ENCODE data around the gene TMEM178B.

TMEM178B gene

DNA sequence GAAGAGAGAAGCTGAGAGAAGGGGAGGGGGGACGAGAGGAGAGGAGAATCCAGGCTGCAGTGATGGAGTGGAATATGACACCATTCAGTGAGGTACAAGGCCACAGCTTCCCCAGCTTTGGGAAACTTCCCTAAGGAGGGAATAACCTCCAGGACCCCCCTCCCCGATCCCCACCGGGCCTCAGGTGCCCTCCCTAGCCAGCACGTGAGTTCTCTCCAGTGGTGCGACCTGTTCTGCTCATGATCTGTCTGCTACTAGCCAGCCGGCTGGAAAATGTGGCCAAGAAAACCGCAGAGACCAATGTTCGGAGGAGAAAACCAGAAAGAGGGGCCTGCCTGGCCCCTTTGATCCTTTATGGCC is 437.4 kb downstream of the TMEM178B start:
- TF ChIP-seq, protein P1, sequence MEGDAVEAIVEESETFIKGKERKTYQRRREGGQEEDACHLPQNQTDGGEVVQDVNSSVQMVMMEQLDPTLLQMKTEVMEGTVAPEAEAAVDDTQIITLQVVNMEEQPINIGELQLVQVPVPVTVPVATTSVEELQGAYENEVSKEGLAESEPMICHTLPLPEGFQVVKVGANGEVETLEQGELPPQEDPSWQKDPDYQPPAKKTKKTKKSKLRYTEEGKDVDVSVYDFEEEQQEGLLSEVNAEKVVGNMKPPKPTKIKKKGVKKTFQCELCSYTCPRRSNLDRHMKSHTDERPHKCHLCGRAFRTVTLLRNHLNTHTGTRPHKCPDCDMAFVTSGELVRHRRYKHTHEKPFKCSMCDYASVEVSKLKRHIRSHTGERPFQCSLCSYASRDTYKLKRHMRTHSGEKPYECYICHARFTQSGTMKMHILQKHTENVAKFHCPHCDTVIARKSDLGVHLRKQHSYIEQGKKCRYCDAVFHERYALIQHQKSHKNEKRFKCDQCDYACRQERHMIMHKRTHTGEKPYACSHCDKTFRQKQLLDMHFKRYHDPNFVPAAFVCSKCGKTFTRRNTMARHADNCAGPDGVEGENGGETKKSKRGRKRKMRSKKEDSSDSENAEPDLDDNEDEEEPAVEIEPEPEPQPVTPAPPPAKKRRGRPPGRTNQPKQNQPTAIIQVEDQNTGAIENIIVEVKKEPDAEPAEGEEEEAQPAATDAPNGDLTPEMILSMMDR (IDR thresholded peaks at IDR 0.05; ENCODE audit: insufficient read depth, low read depth, low read length, missing control alignments) = no peak
- no peak overlapping the region for H3K4me3 ChIP-seq (ENCODE audit: low read depth, low read length)
- DNase-seq (ENCODE audit: low read depth) = no peak

DNA sequence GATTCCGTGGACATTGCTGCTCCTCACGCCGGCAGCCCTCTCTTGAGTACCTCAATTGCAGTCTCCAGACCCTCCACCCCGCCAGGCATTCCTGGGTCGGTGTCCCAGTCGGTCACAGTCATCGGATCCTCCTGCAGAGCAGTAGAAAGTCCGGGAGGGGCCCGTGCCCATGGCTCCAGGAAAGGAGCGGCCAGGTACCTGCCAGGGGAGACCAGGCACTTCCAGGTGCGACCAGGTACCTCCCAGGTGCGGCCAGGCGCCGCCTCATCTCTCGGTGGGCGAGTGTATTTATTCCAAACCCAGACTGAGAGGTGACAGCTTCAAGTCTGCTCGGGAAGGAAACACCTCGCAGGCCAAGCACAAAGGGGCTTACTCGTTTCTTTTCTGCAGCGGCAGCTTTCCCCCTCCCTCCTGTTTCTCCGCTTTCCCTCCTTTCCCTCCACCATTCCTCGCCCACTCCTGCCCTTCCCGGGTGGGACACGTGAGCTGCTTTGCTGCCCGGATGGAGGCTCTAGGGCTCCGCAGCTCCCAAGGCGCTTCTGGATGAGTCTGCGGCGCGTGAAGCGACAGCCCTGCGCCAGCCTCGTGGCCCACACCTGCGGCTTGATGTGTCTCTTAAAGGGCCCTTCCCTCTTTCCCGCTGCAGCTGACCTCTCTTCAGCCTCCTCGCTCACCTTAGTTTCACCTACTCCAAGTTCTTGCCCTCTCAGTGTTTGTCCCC is 438.0 kb downstream of the TMEM178B start:
- TF ChIP-seq, protein P1 (IDR thresholded peaks at IDR 0.05; ENCODE audit: insufficient read depth, low read depth, low read length, missing control alignments) = no peak
- H3K4me3 ChIP-seq (ENCODE audit: low read depth, low read length) = no peak overlapping the region
- no peak for DNase-seq (ENCODE audit: low read depth)

DNA sequence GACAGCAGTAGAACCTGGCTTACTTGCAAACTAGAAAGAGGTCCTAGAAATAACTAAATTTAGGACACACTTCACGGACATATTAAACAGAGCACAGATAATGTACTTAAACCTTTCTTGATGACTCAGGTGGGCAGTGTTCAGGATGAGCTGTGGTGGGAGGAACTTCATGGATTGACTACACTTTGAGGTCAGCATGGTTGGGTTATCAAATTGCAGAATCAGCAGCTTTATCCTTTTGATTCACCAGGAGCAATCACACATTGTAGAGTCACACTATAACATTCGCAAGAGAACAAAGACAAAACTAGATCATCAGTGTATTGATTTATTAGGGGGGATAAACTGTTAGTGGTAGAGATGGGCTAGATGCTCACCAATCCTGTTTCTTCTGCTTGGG is 438.7 kb downstream of the TMEM178B start:
- TF ChIP-seq, protein P1 (IDR thresholded peaks at IDR 0.05; ENCODE audit: insufficient read depth, low read depth, low read length, missing control alignments) = no peak
- no peak for DNase-seq (ENCODE audit: low read depth)
- no peak overlapping the region for H3K4me3 ChIP-seq (ENCODE audit: low read depth, low read length)

DNA sequence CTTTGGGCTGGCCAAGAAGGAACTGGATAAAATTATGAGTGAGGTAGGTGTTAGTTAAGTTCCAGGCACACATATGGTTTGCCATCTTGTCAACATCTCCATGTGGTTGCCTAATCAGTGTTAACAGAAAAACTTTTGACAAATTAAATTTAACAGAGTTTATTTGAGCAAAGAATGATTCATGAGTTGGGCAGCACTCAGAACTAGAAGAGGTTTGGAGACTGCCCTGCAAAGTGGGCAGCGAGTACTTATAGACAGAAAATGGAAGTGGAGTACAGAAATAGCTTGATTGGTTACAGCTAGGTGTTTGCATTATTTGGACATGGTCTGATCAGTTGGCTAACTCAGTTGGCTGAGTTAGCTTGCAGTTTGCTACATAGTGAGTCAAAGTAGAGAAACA is 439.9 kb downstream of the TMEM178B start:
- TF ChIP-seq, protein P1 (IDR thresholded peaks at IDR 0.05; ENCODE audit: insufficient read depth, low read depth, low read length, missing control alignments) = no peak
- no peak for DNase-seq (ENCODE audit: low read depth)
- H3K4me3 ChIP-seq (ENCODE audit: low read depth, low read length) = no peak overlapping the region

DNA sequence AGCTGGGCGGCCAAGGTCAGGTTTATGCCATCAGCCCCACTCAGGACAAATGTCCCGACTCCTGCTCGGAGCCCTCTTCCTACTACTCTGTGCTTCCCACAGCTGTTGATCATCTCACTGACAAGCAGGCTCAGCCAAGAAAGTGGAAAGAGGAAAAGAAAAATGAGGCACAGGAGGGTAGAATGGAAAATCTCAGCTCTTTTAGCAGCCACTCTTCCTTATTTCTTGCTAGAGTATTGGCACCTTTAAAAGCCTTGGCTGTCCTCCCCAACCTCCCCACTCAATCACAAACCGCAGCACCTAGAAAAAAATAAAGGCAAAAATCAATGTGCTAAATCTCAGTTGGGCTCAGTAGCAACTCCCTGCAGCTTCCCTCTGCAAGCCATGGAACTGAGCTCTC is 442.1 kb downstream of the TMEM178B start:
- H3K4me3 ChIP-seq (ENCODE audit: low read depth, low read length) = no peak overlapping the region
- DNase-seq (ENCODE audit: low read depth) = no peak
- TF ChIP-seq, protein P1 (IDR thresholded peaks at IDR 0.05; ENCODE audit: insufficient read depth, low read depth, low read length, missing control alignments) = no peak

DNA sequence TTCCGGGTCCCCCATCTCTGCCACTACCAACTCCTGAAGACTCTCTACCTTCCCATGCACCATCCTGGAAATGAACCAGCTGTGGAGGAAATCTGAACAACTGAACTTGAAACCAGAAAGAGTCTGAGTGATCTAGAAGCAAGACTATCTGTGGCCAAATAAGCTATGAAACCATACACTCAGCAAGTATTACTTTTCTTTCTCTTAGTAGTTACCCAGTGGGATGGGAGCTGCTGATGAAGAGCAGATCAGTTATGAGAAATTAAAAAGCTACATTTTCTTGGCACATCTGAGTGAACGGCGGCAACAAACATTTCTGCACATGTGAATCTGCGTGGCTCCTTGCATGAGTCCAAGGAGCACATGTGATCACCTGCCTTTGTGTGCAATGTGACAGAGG is 445.8 kb downstream of the TMEM178B start:
- peak; percentile 26 for DNase-seq (ENCODE audit: low read depth)
- TF ChIP-seq, protein P1 (IDR thresholded peaks at IDR 0.05; ENCODE audit: insufficient read depth, low read depth, low read length, missing control alignments) = no peak

More for the DNA sequence above, 445.8 kb downstream of the TMEM178B start:
- no peak overlapping the region for H3K4me3 ChIP-seq (ENCODE audit: low read depth, low read length)

Data from GM12865 (cell line).